GM12875 (cell line): ENCODE results near the gene ATXN7L1.

ENCODE experiments used
- H3K4me3 ChIP-seq: one replicate; pipeline ENCODE4 v1.5.1; 2011; ENCODE audit warnings: low read depth, low read length, control low read depth
- TF ChIP-seq, protein P1 (sequence below): IDR thresholded peaks from 2 replicates; pipeline ENCODE4 v1.5.1; 2011; ENCODE audit warnings: low read depth, mild to moderate bottlenecking, control low read depth, inconsistent platforms, low read length, moderate library complexity, borderline replicate concordance; ENCODE audit not compliant: insufficient read depth

ATXN7L1 gene

GRCh38 chr7:105808703-105809590 lies 67.5 kb downstream of the ATXN7L1 start:
- H3K4me3 ChIP-seq = no peak overlapping the region
- TF ChIP-seq, protein P1, sequence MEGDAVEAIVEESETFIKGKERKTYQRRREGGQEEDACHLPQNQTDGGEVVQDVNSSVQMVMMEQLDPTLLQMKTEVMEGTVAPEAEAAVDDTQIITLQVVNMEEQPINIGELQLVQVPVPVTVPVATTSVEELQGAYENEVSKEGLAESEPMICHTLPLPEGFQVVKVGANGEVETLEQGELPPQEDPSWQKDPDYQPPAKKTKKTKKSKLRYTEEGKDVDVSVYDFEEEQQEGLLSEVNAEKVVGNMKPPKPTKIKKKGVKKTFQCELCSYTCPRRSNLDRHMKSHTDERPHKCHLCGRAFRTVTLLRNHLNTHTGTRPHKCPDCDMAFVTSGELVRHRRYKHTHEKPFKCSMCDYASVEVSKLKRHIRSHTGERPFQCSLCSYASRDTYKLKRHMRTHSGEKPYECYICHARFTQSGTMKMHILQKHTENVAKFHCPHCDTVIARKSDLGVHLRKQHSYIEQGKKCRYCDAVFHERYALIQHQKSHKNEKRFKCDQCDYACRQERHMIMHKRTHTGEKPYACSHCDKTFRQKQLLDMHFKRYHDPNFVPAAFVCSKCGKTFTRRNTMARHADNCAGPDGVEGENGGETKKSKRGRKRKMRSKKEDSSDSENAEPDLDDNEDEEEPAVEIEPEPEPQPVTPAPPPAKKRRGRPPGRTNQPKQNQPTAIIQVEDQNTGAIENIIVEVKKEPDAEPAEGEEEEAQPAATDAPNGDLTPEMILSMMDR = no peak

DNA sequence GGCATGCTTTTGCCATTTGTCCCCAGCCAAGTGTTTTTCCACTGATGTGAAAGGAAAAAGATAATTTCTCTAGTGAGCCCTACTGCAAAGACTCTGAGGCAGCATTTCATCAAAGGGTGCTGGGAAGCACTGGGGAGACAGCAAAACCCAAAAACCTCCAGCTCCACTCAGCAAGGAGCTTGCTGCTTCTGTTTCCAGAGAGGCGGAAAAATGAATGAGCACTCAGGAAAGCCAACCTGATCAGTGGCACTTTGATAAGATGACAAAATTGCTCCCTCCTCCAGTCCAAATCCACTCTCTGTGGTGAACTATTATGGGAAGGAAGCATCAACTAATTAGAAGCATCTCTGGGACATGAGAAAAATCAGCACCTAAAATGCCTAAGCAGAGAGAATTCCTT lies 68.2 kb downstream of the ATXN7L1 start:
- TF ChIP-seq, protein P1 = no peak
- H3K4me3 ChIP-seq = no peak overlapping the region

- H3K4me3 ChIP-seq = no peak overlapping the region
- TF ChIP-seq, protein P1 = no peak
Measured at GRCh38 chr7:105807448-105807762, 69.0 kb downstream of the ATXN7L1 start.

DNA sequence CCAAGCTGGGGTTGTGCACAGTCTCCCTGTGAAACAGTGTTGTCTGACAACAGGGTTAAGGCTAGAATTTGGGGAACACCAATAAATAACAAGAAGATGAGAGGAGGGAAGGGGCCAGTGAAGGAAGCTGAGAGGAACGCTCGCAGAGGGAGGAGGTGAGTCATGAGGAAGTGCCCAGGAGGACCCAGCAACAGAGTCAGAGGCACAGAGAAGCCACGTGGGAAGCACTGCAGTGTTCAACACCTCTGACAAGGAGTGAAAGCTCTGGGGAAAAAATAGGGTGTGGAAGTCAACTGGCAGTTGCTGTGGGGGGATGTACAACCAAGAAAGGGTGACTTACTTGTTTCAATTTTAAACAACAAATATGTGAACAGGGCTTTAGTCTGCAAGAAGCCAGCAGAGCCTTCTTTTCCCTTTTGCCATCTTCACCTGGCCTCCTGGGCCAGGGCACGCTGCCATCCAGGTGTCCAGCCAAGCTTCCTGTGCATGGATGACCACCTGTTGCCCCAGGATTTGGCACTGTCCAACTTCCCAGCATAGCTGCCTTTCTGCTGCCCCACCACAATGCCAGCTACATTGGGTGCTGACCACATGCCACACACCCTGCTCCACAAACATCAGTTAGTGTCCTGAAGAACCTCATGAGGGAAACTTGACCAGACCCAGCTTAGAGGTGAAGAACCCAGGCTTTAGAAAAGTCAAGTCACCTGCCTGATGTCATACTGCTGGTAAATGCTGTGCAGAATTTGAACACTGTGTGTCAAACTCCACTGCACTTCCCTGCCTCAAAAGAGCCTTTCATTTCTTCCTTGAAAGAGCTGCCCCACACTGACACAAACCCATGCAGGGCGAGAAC lies 69.6 kb downstream of the ATXN7L1 start:
- H3K4me3 ChIP-seq = no peak overlapping the region
- TF ChIP-seq, protein P1 = no peak

DNA sequence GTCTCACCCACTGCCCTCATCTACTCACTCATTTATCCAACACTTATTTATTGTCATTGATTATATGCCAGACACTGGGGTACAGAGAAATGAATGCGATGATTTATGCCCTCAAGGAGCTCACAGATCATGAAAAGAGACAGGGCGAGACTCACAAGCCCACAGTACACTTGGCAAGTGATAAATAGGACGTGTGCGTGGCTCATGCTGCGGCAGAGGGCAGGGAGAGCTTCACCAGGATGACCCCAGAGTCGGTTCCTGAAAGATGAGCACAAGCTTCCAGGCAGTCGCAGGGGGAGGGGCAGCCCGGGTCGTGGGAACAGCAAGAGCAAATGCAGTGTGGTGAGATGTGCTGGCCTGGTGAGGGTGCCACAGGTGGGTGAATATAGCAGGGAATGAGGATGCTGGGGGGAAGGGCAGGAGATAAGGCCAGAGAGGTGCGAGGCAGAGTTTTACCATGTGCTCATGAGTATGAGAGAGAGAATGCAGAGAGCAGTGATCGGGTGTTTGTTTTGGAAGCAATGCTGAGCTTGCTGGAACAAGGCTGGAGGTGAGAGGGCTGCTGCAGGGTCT lies 70.9 kb downstream of the ATXN7L1 start:
- H3K4me3 ChIP-seq = no peak overlapping the region
- TF ChIP-seq, protein P1 = no peak

DNA sequence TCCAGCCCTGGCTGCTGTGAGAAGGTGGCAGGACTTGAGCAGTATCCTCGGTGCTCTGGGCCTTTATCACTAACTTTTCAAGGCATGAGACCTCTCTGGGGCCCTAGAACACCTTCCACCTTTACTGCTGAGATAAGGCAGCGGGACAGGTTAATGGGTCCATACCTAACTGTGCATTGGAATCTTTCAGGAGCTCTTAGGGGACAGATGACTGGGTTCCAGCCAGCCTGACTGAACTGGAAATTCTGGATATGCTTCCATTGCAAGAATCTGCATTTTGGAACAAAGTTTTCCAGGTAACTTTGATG lies 73.0 kb downstream of the ATXN7L1 start:
- TF ChIP-seq, protein P1 = no peak
- H3K4me3 ChIP-seq = no peak overlapping the region
